GM12801 (cell line): Measurements from ENCODE around the gene COPS8.

Experiments used
- TF ChIP-seq, protein P1 (sequence below): IDR thresholded peaks from one replicate; pipeline ENCODE4 v1.5.1; 2011; ENCODE audit warnings: control low read depth; ENCODE audit not compliant: insufficient read length; ENCODE audit errors: extremely low read depth

COPS8 gene

DNA sequence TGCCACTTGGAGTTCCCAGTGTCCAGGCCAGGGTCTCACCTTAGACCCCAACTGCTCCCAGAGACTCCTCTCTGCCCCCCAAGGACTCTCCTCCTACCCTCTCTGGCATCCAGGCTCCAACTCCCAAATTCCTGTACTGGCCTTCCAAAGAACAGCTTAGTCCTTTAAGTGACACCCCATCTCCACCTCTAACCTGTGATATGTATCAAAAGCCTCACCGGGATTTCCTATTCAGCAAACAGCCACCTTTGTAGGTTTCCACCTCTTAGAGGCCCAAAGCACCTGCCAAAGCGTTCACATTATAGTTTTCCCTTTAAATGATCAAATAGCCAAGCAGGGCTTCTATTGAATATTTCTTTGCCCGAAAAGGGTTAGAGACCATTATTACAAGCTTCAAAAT, 2.7 kb upstream of the COPS8 start:
- TF ChIP-seq, protein P1, sequence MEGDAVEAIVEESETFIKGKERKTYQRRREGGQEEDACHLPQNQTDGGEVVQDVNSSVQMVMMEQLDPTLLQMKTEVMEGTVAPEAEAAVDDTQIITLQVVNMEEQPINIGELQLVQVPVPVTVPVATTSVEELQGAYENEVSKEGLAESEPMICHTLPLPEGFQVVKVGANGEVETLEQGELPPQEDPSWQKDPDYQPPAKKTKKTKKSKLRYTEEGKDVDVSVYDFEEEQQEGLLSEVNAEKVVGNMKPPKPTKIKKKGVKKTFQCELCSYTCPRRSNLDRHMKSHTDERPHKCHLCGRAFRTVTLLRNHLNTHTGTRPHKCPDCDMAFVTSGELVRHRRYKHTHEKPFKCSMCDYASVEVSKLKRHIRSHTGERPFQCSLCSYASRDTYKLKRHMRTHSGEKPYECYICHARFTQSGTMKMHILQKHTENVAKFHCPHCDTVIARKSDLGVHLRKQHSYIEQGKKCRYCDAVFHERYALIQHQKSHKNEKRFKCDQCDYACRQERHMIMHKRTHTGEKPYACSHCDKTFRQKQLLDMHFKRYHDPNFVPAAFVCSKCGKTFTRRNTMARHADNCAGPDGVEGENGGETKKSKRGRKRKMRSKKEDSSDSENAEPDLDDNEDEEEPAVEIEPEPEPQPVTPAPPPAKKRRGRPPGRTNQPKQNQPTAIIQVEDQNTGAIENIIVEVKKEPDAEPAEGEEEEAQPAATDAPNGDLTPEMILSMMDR, result no peak

DNA sequence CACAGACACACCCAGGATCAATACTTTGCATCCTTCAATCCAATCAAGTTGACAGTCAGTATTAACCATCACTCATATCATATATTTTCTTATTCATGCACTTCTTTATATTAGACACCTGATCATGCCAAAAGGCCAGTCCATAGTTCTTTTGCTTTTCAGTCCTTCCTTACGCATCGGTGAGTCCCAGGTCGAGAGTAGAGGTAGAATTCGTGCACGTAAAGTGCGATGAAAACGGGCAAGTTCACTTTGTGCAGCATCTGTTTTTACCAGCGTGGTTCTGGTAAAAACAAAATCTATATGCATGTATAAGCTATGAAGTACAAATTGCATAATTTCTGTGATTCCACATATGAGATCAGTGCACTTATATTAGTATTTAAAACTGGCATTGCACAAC, 1.2 kb upstream of the COPS8 start:
- TF ChIP-seq, protein P1, result no peak

- TF ChIP-seq, protein P1, result no peak
Observed at GRCh38 chr2:237090906-237091305, 5.2 kb downstream of the COPS8 start.

DNA sequence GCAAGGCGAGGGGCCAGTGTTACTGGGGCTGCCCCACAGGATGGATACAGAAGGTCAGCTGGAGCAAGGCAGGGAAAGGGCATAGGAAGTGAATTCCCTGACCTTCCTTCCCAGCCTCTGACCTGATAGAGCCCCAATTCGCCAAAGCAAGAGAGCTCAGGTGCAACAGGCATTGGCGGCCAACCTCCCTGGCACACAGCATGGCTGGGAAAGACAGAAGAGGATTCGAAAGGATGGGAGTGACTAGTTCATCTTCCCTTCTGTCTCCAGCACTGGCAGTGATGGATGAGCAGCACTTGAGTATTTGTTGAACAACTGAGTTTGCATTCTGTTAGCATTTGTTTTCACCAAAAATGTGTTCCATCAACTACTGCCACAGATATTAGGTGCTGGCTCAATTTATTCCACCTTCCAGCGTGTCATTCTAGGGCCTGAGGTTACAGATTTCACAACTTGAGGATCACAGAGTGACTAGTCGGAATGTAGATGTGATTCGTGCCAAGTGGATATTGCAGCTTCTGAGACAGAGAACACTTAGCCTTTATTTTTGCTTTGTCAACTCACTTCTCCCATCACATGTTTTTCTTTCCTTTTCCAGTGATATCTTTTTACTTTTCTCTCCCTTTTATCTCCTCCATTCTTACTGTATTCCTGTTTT, 6.2 kb downstream of the COPS8 start:
- TF ChIP-seq, protein P1, result no peak

- TF ChIP-seq, protein P1, result no peak
Observed at GRCh38 chr2:237092506-237092905, 6.8 kb downstream of the COPS8 start.

- TF ChIP-seq, protein P1, result no peak
Observed at GRCh38 chr2:237092920-237093781, 7.5 kb downstream of the COPS8 start.

DNA sequence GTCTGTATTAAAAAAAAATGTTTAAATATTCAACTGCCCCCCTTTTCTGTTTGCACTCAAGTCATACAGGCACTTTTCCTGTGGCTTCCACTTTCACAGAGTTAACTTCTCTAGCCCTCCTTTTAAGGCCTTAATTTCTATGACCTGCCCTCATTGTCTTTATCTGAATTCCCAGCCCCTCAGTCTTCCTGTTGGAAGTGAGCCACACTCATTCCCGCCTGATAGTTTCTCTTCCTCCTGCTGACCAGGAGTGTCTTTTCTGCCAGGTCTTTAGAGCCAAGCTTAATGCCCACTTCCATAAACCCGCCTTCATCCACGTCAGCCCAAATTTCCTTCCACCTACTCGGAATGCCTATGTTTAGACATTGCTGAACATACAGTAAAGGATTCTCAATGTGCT, 10.5 kb downstream of the COPS8 start:
- TF ChIP-seq, protein P1, result no peak
